ENCODE measurements around the gene PPME1. TPM values are rescaled to one million over a fixed set of nuclear protein-coding genes. Genes with fewer than 3 reads are reported as not detected.
"Not testable (repeated sequence)": the region's sequence is repeated elsewhere in the genome, so short reads cannot be mapped to it uniquely, and the experiment has no call there.

The PPME1 gene
- total RNA-seq, 1 experiment from 2014 or later, result 66.2 TPM

DNA sequence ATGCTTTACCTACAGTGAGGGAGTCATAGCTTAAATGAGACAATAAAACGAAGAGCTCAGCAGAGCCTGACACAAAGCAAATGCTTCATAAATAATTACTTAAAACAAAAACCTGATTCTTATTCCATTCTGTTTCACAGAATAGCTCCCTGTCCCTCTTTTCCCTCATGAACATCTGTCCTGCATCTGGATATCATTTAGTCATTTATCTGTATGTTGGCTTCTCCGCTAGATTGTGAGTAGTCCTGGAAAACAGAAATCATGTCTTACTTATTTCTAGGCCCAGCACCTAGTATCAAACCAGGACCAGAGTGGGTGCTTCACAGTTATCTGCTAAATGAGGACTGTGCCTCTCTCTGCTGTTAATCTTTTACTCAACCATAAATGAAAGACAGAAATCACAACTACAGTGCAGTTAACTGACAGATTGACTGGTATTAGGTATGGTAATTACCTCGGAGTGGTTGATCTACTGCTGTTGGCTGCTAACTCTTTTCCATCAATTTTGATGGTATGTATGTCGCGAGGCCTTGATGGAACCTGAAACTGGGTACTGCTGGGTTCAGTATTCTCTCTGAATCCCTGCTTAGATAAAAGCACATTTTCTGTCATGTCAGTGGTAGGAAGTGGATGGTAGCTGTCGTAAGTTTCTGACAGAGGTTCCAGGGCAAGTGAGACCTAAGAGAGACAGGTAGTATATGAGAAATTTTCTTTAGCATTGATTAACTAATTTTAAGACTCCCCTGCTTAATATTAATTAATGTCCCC lies 31.8 kb upstream of the PPME1 start:
- Histone ChIP-seq H3K27ac (ENCODE audit: low read length) (peak overlapping the region; percentile 91), H3K36me3 (ENCODE audit: low read depth, low read length) (peaks cover 11% of the 10 kb centered on the region), H3K4me3 (ENCODE audit: low read length) (peak overlapping the region; percentile 37), H2AFZ (ENCODE audit: low read length) (no peak overlapping the region), H3K79me2 (ENCODE audit: low read length) (0 out of 2 replicates have a peak, but pooled peaks cover 10% of the 10 kb centered on the region), H4K20me1 (ENCODE audit: low read length) (no peaks in the 10 kb centered on the region), H3K27me3 (ENCODE audit: low read length) (no peaks in the 10 kb centered on the region), H3K9ac (ENCODE audit: low read length) (peak overlapping the region; percentile 20), H3K4me1 (ENCODE audit: insufficient read depth, low read length) (peaks cover 59% of the 10 kb centered on the region), H3F3A (ENCODE audit: low read length, unreplicated experiment) (peaks cover 12% of the 10 kb centered on the region), H3K9me3 (ENCODE audit: low read length) (no peaks in the 10 kb centered on the region), H3K9me2 (replicated peaks; ENCODE audit: low read length) (no peaks in the 10 kb centered on the region), H3K4me2 (ENCODE audit: low read length) (peak overlapping the region; percentile 72)
- no TSS peak for BruUV-seq (replicated peaks)
- ChIA-PET POLR2A (ENCODE audit: unreplicated experiment) (interaction anchor here (1.4 kb wide), 1 partner anchor 32 kb away, joined by 3 read pairs; the partner anchor contains the start of genes C2CD3 and PPME1), CTCF (no interaction called here)
- DNase-seq (no peak), ATAC-seq (0 out of 2 replicates have a peak, but pooled peaks have one; percentile 1)
- TF ChIP-seq EZH2phosphoT487 (IDR thresholded peaks at IDR 0.05; ENCODE audit: borderline replicate concordance, low read length), result no peak
- TF ChIP-seq, protein P1, sequence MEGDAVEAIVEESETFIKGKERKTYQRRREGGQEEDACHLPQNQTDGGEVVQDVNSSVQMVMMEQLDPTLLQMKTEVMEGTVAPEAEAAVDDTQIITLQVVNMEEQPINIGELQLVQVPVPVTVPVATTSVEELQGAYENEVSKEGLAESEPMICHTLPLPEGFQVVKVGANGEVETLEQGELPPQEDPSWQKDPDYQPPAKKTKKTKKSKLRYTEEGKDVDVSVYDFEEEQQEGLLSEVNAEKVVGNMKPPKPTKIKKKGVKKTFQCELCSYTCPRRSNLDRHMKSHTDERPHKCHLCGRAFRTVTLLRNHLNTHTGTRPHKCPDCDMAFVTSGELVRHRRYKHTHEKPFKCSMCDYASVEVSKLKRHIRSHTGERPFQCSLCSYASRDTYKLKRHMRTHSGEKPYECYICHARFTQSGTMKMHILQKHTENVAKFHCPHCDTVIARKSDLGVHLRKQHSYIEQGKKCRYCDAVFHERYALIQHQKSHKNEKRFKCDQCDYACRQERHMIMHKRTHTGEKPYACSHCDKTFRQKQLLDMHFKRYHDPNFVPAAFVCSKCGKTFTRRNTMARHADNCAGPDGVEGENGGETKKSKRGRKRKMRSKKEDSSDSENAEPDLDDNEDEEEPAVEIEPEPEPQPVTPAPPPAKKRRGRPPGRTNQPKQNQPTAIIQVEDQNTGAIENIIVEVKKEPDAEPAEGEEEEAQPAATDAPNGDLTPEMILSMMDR (conservative IDR thresholded peaks at IDR 0.05; ENCODE audit: low read depth, low read length), result no peak
- TF ChIP-seq EZH2 (IDR thresholded peaks at IDR 0.05; ENCODE audit: low read length, unreplicated experiment), result no peak
- intact Hi-C loops (cut with micrococcal nuclease), result no loop called here

DNA sequence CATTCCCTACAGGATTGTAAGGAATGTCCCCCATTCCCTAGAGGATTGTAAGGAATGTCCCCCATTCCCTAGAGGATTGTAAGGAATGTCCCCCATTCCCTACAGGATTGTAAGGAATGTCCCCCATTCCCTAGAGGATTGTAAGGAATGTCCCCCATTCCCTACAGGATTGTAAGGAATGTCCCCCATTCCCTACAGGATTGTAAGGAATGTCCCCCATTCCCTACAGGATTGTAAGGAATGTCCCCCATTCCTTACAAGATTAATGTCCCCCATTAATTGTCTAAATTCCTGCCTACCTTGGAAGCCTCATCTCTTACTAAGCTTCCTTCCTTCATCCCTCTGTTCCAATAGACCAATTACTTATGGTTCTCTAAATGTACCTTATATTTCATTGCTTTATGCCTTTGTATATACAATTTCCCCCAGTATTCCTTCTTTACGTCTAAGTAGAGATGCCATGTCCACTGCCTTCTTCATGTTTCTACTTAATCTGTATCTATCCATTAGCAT lies 31.1 kb upstream of the PPME1 start:
- BruUV-seq (replicated peaks); CTCF ChIA-PET; DNase-seq; H3K9me3 ChIP-seq (ENCODE audit: low read length); ATAC-seq; H3K9ac ChIP-seq (ENCODE audit: low read length); H3K27me3 ChIP-seq (ENCODE audit: low read length); intact Hi-C loops (cut with micrococcal nuclease); H3K79me2 ChIP-seq (ENCODE audit: low read length); H3K4me2 ChIP-seq (ENCODE audit: low read length); H3K4me3 ChIP-seq (ENCODE audit: low read length); H2AFZ ChIP-seq (ENCODE audit: low read length); H4K20me1 ChIP-seq (ENCODE audit: low read length); H3K9me2 ChIP-seq (replicated peaks; ENCODE audit: low read length); POLR2A ChIA-PET (ENCODE audit: unreplicated experiment): not testable (repeated sequence)
- peak overlapping the region; percentile 91; the same call in 1 of the 2 replicates for H3K27ac ChIP-seq (ENCODE audit: low read length)
- peaks cover 55% of the 10 kb centered on the region for H3K4me1 ChIP-seq (ENCODE audit: insufficient read depth, low read length)
- H3F3A ChIP-seq (ENCODE audit: low read length, unreplicated experiment), result peaks cover 12% of the 10 kb centered on the region
- H3K36me3 ChIP-seq (ENCODE audit: low read depth, low read length), result peaks cover 11% of the 10 kb centered on the region

DNA sequence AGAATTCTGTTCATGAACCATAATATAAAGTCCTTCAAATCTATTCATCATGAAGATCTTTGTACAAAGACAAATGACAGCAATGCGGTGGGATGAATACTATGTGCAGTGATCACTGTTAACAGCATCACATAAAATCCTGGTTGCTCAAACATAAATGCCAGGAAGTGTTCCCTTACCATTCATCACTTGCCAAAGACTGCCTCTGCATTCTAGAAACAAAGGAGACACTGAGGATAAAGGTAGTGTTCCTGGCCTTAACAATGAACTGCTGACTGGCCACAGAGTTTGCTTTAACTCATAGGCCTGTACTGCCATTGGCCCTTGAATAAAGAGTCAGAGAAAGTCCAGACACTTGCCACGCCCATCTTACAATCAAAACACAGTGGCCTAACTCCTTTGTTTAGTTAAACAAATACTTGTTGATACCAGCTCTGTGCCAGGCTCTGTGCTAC lies 29.8 kb upstream of the PPME1 start:
- Histone ChIP-seq H3K9me2 (replicated peaks; ENCODE audit: low read length) (no peaks in the 10 kb centered on the region), H4K20me1 (ENCODE audit: low read length) (no peaks in the 10 kb centered on the region), H3K9me3 (ENCODE audit: low read length) (no peaks in the 10 kb centered on the region), H3K4me2 (ENCODE audit: low read length) (peak overlapping the region; percentile 3; the same call in 1 of the 2 replicates), H3K27ac (ENCODE audit: low read length) (peak overlapping the region; percentile 26), H2AFZ (ENCODE audit: low read length) (no peak overlapping the region), H3K4me3 (ENCODE audit: low read length) (no peak overlapping the region), H3K27me3 (ENCODE audit: low read length) (no peaks in the 10 kb centered on the region), H3F3A (ENCODE audit: low read length, unreplicated experiment) (peaks cover 12% of the 10 kb centered on the region), H3K4me1 (ENCODE audit: insufficient read depth, low read length) (peaks cover 49% of the 10 kb centered on the region), H3K36me3 (ENCODE audit: low read depth, low read length) (peaks cover 6% of the 10 kb centered on the region), H3K9ac (ENCODE audit: low read length) (no peak overlapping the region), H3K79me2 (ENCODE audit: low read length) (0 out of 2 replicates have a peak, but pooled peaks cover 10% of the 10 kb centered on the region)
- TF ChIP-seq, protein P1 (conservative IDR thresholded peaks at IDR 0.05; ENCODE audit: low read depth, low read length), result no peak
- BruUV-seq (replicated peaks), result no TSS peak
- DNase-seq, result peak; percentile 83
- intact Hi-C loops (cut with micrococcal nuclease), result no loop called here
- POLR2A ChIA-PET (ENCODE audit: unreplicated experiment), result no interaction called here
- CTCF ChIA-PET, result no interaction called here
- peak; percentile 49 for ATAC-seq

All from PC-3 (cell line).